ENCODE results near the gene GRIP2.

Gene GRIP2

DNA sequence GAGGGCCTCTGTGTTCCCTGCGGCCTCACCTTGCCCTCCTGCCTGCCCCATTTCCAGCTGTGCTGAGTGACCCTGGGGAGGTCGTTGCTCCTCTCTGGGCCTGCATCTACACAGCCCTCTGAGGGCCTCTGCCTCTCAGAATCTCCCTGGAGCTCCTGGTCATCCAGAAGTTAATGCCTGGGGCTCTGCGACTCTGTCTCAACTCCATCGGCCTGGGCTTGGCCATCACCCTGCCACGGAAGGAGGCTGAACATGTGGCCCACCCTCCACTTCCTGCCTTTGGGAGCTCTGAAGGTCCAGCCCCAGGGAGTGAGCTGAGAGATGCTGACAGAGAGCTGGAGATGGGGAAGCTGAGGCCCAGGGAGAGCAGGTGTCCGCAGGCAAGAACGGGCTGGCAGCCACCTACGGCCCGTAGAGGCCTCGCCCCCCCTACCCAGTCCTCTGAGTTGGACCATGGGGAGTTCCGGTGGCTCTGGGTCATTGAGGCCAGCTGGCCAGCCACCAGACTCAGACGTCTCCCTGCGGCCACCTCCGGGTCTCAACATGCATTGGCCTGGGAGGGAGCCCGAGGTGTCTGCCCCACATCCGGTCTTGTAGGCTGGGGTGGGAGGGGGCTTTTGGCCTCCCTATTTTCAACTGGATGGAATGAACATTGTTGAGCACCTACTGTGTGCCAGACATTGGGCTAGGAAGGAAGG, 34.2 kb downstream of the GRIP2 start:
- DNase-seq (ENCODE audit: low read depth), result no peak

DNA sequence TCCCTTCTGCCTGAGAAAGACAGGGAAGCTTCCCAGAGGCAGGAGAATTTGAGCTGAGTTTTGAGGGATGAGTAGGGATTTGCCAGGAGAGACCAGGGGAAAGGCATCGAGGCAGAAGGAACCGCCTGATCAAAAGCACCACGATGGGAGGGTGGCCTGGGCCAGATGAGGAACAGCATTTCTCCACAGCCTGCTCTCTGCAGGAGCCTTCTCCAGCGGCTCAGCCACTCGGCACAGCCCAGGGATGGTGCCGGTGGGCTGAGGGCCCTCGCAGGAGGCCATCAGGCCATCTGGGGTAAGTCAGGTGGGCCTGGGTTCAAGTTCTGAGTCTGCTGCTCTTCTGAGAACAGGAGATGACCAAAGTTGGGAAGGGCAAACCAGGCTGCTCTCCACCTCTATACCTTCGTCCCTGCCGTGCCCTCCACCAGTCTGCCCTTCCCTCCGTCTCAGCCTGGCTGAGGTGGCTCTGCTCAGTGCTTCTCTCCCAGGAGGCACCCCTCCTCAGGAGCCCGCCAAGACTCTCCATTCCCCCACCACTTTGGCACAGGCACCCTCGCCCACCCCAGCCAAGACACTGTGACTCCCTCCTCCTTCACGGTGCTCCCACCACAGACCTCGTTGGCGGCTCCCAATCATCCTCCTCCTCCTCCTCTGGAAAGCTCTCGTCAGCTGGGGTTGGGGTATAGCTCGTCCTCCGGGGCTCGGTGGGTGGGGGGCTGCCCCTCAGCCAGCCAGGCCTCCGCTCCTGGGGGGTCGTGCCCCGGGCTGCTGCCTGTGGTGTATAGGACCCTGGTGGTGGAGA, 34.9 kb downstream of the GRIP2 start:
- DNase-seq (ENCODE audit: low read depth), result no peak

DNA sequence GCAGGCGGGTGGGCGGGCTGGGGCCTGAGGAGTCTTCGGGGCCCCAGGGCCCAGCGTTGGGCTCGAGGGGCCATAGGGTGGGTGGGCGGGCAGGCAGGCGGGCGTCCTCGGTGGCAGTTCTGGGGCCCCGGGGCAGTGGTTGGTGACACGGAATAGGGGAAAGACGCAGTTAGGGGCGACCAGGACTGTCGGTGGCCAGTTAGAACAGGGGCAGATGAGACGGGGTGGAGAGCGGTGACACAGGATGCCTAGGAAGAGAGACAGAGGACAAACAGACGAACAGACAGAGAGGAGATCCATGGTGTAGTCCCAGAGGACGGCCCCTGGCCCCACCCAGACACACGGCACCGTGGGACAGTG, 36.5 kb downstream of the GRIP2 start:
- no peak for DNase-seq (ENCODE audit: low read depth)

DNA sequence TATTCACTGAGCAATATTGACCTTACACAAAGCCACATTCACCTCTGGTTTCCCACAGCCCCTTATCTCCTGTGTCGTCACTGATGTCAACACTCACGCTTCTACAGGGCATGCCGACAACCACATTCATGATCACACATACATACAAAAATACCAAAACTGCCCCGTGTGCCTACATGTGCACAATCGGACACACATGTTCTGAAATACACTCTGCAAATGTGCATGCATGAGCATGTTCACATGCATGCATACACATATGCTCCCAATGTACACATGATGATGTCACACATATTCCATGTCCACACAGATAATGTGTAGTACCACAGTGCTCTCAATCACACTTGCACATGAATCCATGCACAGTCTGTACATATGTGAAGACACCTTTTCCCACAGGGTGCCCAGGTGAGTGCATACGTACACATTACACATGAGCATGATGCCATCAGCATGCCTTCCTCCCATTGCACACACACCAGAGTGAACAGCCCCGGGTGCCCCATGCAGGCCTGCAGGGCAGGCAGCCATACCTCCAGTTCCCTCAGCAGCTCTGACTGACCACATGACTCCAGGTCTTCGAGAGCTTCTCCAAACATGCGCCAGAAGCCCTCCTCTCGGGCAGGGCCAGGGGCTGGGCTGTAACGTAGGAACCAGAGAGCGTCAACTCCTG, 37.0 kb downstream of the GRIP2 start:
- DNase-seq (ENCODE audit: low read depth), result no peak

DNA sequence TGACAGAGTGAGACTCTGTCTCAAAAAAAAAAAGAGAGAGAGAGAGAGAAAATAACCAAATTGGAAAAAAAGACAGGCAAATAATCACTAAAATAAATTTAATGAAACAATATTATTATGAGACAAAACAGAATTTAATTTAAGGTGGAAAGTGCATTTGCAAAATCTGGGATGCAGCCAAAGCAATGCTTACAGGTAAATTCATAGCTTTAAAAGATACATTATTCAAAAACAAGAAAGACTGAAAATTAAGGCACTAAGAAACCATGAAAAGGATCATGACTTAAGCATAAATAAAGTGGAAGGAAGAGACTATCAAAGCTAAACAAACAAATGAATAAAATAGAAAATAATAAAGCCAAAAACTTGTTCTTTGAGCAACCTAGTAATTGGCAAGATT, 37.7 kb downstream of the GRIP2 start:
- no peak for DNase-seq (ENCODE audit: low read depth)

DNA sequence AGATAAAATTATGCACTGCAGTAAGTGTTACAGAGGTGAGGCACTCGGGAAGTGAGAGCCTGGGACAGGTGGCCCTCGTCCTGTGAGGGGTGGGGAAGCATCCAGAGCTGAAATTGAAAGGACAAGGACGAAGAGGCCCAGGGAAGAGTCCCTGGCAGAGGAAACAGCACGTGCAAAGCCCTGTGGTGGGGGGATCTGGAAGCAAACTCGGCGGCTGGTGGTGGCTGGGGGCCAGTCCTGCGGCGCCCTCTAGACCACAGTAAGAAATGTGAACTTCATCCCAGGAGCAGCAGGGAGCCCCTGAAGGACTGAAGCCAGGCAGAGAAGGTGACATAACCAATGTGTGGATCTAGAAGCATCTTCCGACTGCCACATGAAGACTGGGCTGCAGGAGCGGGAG, 42.8 kb downstream of the GRIP2 start:
- DNase-seq (ENCODE audit: low read depth), result no peak

DNA sequence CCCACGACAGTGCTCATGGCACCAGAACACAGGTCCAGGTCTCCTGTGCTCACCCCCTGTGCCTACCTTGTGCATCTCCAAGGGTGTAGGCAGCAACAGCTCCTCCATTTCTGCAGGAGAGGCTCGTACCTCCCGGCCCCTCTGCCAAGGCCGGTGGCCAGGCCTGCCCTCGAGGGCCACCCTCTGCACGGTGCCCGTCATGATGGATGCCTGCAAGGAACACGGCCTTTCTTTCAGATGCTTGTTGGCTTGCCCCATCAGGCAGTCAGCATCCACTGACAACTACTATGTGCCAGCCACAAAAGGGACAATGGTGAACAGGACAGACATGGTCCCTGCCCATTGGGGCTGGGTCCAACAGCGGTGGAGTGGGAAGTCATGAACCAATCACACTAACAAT, 43.8 kb downstream of the GRIP2 start:
- DNase-seq (ENCODE audit: low read depth), result no peak

DNA sequence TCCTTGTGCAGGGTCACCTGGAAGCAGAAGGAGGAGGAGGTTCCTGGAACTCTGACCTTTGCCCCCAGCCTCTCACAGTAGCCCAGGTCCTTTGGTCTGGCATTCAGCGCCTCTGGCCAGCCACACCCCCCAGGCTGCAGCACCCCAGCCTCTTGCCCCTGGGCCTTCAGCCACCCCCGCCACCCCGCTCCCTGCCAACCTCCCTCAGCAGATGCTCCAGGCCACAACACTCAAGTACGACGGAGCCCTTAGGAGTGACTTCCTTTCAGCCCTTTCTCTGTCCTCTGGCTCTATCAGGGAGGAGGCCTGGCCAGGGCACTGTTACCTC, 45.2 kb downstream of the GRIP2 start:
- no peak for DNase-seq (ENCODE audit: low read depth)

DNA sequence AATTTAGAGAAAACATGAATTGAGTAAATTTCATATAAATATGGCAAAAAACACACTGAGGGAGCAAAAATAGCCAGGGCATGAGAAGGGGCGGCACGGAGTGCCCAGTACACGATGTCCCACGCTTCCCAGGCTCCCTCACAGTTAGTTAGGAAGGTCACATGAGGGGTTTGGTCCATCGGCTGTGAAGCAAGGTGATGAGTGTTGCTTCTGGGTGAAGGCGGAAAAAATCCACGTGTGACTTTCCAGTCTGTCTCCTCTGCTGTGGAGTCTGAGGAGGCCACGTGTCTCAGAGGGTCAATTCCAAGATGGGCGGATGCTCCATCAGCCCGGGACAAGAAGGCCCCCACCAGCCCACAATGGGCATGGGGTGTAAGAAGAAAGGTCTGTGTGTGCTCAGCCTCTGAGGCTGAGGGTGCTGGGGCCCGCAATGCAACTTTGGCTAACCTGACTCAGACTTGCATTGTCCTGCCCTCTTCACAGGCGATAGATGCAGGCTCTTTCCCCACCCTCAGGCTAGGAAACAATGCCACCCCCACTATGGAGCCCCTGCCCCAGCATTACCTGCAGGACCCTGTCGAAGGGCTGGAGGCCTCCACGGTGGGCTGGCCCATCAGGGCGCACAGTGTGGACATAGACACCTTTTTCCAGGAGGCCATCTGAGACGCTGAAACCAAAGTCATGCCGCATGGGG, 45.7 kb downstream of the GRIP2 start:
- no peak for DNase-seq (ENCODE audit: low read depth)

DNA sequence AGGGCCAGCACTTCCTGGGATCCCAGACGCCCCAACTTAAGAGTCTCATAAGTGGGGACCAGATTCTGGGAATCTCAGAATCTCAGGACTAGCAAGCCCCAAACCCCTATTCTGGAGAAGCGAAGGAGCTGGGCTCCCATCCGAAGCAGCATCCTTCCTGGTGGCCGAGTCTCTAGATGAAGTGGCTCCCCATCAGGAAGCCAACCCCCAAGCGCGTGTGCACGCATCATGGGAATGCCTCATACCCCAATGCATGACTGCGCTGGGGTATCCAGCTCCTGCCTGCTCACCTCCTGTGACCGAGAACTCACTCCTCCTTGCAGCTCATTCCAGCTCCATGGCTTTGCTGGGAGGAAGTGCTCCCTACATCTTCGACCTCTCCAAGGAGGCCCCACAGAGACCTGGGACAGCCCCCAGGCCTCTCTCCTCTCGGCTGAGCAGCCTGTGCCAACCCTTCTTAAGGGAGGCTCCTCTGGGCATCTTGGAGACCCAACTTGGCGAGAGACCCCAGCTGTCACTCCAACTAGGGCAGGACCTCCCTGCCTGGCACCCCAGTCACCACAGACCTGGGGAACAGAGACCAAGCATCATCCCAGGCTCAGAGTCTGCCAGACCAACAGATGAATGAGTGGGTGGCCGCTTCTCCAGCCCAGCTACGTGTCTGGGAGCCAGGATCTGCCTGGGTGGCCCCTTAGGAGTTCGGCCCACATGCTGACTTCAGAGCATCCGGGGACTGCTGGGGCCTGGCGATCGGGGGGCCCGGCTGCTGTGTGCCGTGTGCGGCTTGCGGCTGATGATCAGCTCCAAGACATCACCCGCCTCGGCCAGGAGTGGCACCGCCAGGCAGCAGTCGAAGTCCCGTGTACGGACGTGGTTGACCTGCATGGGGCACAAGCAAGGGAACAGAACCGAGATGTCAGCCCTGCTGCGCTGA, 46.9 kb downstream of the GRIP2 start:
- no peak for DNase-seq (ENCODE audit: low read depth)

DNA sequence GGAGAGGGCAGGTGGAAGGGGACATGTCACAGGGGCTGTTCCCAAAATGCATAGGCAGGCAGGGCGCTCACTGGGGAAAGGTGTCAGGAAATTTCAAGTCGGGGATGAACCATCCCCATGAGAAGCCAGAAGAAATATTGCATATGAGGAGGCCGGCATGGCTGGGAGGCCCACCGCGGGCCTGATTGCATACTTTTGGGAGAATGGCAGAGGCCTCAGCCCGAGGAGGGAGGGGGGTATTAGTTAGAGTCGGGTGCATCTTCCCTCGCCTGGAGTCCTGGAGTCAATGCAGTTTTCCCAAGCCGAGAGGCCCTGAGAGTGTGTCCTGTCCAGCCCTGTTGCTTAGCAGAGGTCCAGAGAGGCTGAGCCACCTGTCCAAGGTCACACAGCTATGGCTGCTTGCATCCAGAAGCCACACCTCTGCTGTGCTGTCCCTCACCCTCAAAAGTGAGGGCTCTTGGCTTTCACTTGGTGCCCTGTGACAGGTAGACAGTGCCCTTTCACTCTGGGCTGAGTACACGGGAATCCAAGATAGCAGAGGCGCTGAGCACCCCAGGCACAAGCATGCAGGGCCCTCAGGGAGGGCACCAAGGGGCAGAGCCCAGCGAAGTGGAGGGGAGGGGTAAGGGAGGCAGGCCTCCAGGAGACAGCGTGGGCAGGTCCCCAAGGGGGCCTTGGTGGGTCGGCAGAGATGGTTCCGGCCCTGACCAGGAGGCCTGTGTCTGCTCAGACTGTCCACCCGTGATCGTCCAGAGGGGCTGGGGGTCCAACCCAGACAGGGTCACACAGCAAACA, 48.5 kb downstream of the GRIP2 start:
- DNase-seq (ENCODE audit: low read depth), result no peak

DNA sequence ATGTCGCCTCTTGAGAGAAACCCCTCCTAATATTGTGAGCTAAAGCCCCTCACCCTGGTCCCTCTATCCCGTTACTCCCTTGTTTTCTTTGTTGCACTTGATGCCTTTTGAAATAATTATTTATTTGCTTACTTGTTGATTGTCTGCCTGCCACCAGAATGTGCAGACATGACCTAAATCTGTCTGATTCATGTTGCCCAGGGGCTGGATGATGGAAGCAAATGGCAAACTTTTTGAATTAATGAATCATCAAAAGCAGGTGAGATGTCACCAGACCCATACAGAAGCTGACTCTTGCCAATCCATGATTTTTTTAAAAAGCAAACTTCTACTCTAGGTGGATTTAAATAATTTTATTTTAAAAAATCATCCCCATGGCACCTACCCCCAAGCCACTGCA, 49.3 kb downstream of the GRIP2 start:
- DNase-seq (ENCODE audit: low read depth), result no peak

DNA sequence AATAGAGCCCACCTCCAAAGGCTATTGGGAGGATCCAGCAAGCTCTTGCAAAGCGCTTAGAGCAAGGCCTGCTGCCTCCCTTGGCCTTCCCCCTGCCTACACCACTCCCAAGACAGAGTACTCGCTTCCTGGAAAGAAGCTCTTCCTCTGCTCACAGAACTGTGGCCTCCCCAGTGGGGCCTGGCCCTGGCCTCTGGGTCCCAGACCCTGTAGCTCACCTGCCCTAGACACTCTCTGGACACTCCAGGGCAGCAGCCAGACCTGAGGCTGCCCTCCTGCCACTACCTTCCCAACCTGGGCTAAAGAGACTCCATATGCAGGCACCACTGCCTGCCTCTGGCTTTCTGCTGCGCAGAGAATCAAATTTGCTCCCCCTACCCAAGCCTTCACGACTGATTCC, 49.9 kb downstream of the GRIP2 start:
- no peak for DNase-seq (ENCODE audit: low read depth)

DNA sequence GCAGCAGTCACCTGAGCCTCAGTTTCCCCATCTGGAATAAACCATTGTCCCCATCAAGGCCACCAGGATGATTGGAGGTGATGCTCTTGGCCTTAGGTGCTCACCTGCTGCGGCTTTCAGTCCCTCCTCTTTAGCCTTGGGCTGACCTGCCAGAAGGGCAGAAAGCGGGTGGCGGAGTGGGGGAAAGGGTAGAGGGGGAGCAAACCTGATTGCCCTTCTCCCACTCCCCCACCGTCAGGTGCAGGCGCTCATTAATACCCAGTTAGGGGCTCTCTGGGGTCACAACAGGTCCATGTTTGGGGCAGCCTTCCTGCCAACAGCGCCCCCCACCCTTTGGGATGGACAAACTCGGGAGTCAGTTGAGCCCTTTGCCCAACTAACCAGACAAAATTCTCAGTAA, 50.5 kb downstream of the GRIP2 start:
- no peak for DNase-seq (ENCODE audit: low read depth)

DNA sequence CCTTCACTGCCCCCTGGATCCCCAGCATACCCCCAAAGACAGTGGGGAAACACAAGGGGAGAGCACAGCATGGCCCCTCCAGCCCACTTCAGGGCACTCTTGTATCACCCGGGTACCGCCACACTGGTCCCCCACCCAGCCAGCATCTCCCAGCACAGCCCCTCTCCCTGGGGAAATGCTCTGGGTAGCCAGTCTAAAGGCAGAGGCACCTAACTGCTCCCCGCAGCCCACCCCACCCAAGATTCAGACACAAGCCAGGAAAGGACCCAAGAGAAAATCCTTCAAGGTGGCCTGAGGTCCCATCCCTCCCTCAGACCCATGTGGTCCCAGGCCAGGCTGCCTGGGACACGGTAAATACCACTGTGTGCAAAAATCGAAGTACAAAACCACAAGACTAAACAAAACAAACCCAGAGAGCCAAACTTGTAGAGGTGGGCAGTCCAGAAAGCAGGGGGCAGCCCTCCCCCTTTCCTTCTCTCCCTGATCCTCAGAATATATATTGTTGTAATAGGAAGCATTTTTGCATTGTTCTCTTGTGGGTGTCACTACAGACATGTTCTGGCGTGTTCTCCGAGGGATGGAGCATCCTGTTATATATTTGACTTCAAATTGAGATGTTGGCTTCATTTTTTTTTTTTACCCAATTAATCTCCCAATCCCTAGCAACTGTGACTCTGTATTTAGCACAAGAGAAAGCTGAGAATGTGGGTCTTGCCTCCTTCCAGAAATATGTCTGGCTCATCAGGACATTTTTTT, 51.7 kb downstream of the GRIP2 start:
- no peak for DNase-seq (ENCODE audit: low read depth)

DNA sequence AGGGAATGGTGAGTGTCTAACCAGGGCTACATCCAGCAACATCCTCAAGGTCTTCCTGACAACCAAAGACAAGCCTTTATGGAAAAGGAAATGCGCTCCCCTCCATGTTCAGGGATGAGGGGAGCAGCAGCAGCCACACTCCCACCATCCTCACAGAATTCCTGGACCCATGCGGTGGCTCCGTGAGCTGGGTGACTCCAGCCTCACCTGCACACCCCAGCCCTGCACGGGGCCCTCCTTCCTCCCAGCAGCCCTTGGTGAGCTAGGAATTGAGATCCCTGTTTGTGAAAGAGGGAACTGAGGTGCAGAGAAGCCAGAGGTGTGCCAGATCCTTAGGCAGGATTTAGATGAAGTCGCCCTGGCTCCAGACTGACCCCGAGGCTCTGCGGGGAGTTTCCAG, 52.3 kb downstream of the GRIP2 start:
- DNase-seq (ENCODE audit: low read depth), result no peak

DNA sequence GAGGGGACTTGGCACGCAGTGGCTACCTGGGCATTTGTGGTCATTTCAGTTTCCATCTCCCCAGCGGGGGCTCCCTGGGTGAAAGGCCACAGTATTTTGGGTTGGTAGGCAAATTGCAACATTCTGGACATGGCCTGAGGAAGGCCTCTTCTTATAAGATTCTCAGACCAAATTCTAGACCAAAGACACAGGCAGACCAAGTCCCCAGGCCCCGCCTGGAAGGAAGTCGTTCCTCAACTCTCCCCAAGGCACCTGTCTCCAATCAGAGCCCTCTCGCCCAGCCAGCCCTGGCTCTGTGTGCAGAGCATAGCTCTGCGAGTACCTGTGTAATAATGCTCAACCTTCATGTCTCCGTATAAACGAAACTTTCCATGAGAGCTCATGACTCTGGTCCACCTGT, 53.1 kb downstream of the GRIP2 start:
- DNase-seq (ENCODE audit: low read depth), result no peak

DNA sequence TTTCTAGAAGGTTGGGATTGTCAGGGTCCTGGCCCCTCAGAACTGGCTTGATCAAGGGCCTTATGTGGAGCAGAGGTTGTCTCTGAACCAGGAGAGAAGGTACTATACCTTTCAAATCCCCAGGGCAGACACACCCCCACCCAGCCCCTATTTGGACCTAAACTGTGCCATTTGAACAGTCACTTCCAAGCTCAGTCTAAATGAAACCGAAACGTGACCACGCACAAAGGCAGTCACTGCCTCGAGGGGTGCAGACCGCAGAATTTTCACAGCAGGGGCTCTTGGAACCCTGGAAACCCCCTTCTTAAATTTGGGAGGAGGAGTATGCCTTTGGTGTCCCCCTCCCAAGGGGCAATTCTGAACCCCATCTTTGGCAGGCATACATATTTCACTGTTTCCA, 53.7 kb downstream of the GRIP2 start:
- DNase-seq (ENCODE audit: low read depth), result no peak

DNA sequence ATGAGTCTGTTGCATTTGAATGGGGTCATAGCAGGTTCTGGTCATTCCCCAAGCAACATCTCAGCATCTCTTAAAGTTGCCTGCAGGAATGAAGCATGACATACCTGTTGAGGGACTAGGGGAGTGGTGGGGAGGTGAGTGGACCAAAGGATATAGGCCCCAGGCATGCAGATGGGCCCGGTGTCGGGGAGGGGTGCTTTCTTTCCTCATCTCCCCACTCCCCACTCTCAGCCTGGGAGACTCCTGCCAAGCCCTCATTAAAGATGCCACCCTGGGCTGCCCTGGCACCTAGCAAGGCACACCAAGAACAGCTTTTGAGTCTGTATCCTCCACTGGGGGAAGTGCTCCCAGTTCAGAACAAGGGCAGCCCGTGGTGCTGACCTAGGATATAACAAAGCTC, 54.2 kb downstream of the GRIP2 start:
- DNase-seq (ENCODE audit: low read depth), result no peak

DNA sequence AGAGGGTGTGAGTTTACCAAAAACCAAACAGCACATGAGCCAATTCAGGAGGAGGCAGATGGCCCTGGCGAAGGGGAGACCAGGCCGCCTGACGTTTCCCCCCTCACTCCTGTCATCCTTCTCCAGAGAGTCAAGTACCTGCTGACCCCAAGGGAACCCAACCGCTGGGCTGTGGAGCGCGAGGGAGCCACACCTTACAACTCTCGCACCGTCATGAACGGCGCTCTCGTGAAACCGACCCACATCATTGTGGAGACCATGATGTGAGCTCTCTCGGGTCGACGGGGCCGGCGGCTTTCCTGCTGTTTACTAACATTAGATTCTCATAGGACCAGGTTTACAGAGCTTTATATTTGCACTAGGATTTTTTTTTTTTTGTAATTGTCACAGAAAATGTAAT, 55.4 kb downstream of the GRIP2 start:
- no peak for DNase-seq (ENCODE audit: low read depth)

Data from T follicular helper cell (primary cell).